Caco-2 (cell line): ENCODE results near the gene TOR2A. TPM values are rescaled to one million over a fixed set of nuclear protein-coding genes. Genes with fewer than 3 reads are reported as not detected.

Experiments used
- BruUV-seq: library from RNA; stranded (reverse); fragments of 400-500 nt; replicated peaks from 2 replicates; lab custom pipeline; 2021; lab: Mats Ljungman, UMichigan
- CTCF ChIA-PET: fragments of 300-600 bp; sonication (Branson Sonifier 250); formaldehyde crosslinking; loops from one replicate; lab custom pipeline; 2022; ENCODE audit warnings: antibody characterized with exemption; lab: Charles Lee
- POLR2A ChIA-PET: fragments of 300-600 bp; sonication (Branson Sonifier 250); formaldehyde crosslinking; loops from one replicate; lab custom pipeline; 2022; ENCODE audit warnings: antibody characterized with exemption; lab: Charles Lee
- DNase-seq, 2 experiments: peaks; one replicate each; pipeline versions ENCODE4 v3.0.0 to v3.0.0-alpha.2; 2020 to 2022
- H3K27me3 ChIP-seq: replicated peaks from 2 replicates; pipeline ENCODE4 v1.6.0; 2011; ENCODE audit warnings: low read length; ENCODE audit not compliant: control insufficient read depth, insufficient read depth
- H3K36me3 ChIP-seq: 2 replicates; pipeline ENCODE4 v1.5.1; 2011; ENCODE audit warnings: low read length; ENCODE audit not compliant: control insufficient read depth, insufficient read depth
- H3K4me1 ChIP-seq: fragments of 250-450 bp; sonication (Bioruptor Pico); 2 replicates; pipeline ENCODE4 v1.5.1; 2020; ENCODE audit warnings: mild to moderate bottlenecking
- H3K4me3 ChIP-seq: 2 replicates; pipeline ENCODE4 v1.5.1; 2011; ENCODE audit warnings: low read depth, mild to moderate bottlenecking, control low read depth, low read length
- H3K9me3 ChIP-seq: fragments of 250-450 bp; sonication (Bioruptor Pico); 2 replicates; pipeline ENCODE4 v1.5.1; 2020; ENCODE audit warnings: mild to moderate bottlenecking, moderate library complexity
- H3K27ac Mint-ChIP-seq: one replicate; pipeline ENCODE4 v1.8.0; 2022; ENCODE audit warnings: mixed read lengths; ENCODE audit not compliant: unreplicated experiment
- H3K27me3 Mint-ChIP-seq: one replicate; pipeline ENCODE4 v1.8.0; 2022; ENCODE audit warnings: mixed read lengths; ENCODE audit not compliant: insufficient read depth, unreplicated experiment
- H3K36me3 Mint-ChIP-seq: one replicate; pipeline ENCODE4 v1.8.0; 2022; ENCODE audit warnings: mild to moderate bottlenecking, mixed read lengths; ENCODE audit not compliant: insufficient read depth, unreplicated experiment
- H3K4me1 Mint-ChIP-seq: one replicate; pipeline ENCODE4 v1.8.0; 2022; ENCODE audit warnings: low read depth, mixed read lengths; ENCODE audit not compliant: unreplicated experiment
- H3K4me3 Mint-ChIP-seq: one replicate; pipeline ENCODE4 v1.8.0; 2022; ENCODE audit warnings: mild to moderate bottlenecking, moderate library complexity, mixed read lengths; ENCODE audit not compliant: unreplicated experiment
- H3K9me3 Mint-ChIP-seq: one replicate; pipeline ENCODE4 v1.8.0; 2022; ENCODE audit warnings: mixed read lengths; ENCODE audit not compliant: unreplicated experiment
- CTCF ChIP-seq, 2 experiments: fragments of 200-600 bp in 1 of 2; IDR thresholded peaks; 1 replicate in 1 of 2; 2 replicates in 1 of 2; pipeline versions ENCODE4 v1.5.1 to v1.8.0; 2011 to 2022; ENCODE audit warnings: antibody characterized with exemption in 1 of 2, control low read depth in 1 of 2, inconsistent platforms in 1 of 2, low read depth in 1 of 2, low read length in 1 of 2, mild to moderate bottlenecking in 1 of 2, moderate library complexity in 1 of 2; ENCODE audit not compliant: insufficient read depth in 1 of 2, severe bottlenecking in 1 of 2, unreplicated experiment in 1 of 2
- intact Hi-C: fragments of 100-400 bp; cut with micrococcal nuclease; formaldehyde crosslinking; loops from one replicate; pipeline ENCODE4 v1.10.0; 2022; ENCODE audit not compliant: unreplicated experiment
- total RNA-seq: library from RNA; stranded (reverse); gene quantifications from 2 replicates; pipeline ENCODE4 v1.2.3, GENCODE V29; 2022

TOR2A gene
- total RNA-seq, 1 experiment from 2014 or later = 12.9 TPM

DNA sequence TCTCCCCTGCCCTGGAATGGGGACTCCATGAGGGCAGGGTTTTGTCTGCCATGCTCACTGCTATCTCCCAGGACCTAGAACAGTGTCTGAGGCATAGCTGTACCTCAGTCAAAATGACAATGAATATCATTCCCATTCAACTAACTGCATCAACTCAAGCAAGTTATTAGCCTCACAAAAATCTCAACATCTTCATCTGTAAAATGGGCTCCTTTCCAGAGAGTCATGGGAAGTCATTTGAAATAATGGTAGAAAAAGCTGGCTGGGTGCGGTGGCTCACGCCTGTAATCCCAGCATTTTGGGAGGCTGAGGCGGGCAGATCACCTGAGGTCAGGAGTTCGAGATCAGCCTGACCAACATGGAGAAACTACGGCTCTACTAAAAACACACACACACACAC, 34.0 kb upstream of the TOR2A start:
- H3K9me3 Mint-ChIP-seq = no peaks in the 10 kb centered on the region
- Histone ChIP-seq H3K36me3 (no peaks in the 10 kb centered on the region), H3K4me3 (no peak overlapping the region), H3K9me3 (no peaks in the 10 kb centered on the region), H3K27me3 (no peaks in the 10 kb centered on the region), H3K4me1 (no peaks in the 10 kb centered on the region)
- no peak for TF ChIP-seq CTCF (IDR thresholded peaks at IDR 0.05; ENCODE audit: insufficient read depth in 1 of 2, low read depth in 1 of 2, low read length in 1 of 2, severe bottlenecking in 1 of 2, unreplicated experiment in 1 of 2)
- intact Hi-C loops = no loop called here
- H3K27ac Mint-ChIP-seq = no peak overlapping the region
- no peaks in the 10 kb centered on the region for H3K4me1 Mint-ChIP-seq
- CTCF ChIA-PET = interaction anchor here (3.1 kb wide), 1 partner anchor 34 kb away, joined by 32 read pairs; the partner anchor contains the start of gene TOR2A
- no peak overlapping the region for H3K4me3 Mint-ChIP-seq
- peaks cover 3% of the 10 kb centered on the region for H3K27me3 Mint-ChIP-seq
- no peaks in the 10 kb centered on the region for H3K36me3 Mint-ChIP-seq
- POLR2A ChIA-PET = no interaction called here
- no peak for DNase-seq
- no TSS peak for BruUV-seq

DNA sequence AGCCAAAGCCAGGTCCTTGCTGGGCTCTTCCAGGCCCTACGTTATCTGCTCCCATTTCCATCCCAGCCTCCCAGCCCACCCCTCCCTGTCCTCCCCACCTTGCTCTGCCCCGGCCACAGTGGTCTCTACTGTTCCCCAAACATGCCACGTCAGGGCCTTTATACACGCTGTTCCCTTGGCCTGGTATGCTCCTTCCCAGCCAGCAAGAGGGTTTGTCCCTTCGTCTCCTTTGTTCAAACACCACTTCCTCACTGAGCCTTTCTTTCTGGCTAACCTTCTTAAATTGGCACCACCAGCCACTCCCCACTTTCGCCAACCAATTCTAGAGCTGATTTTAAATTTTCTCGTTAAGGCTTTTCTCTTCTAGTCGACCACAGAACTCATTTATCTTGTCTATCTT, 33.6 kb upstream of the TOR2A start:
- Histone ChIP-seq H3K9me3 (no peaks in the 10 kb centered on the region), H3K27me3 (no peaks in the 10 kb centered on the region), H3K36me3 (no peaks in the 10 kb centered on the region), H3K4me1 (no peaks in the 10 kb centered on the region), H3K4me3 (no peak overlapping the region)
- no peak for TF ChIP-seq CTCF (IDR thresholded peaks at IDR 0.05; ENCODE audit: insufficient read depth in 1 of 2, low read depth in 1 of 2, low read length in 1 of 2, severe bottlenecking in 1 of 2, unreplicated experiment in 1 of 2)
- ChIA-PET POLR2A (no interaction called here), CTCF (interaction anchor here (3.1 kb wide), 1 partner anchor 34 kb away, joined by 32 read pairs; the partner anchor contains the start of gene TOR2A)
- Mint-ChIP-seq H3K36me3 (no peaks in the 10 kb centered on the region), H3K4me3 (no peak overlapping the region), H3K9me3 (no peaks in the 10 kb centered on the region), H3K27me3 (no peaks in the 10 kb centered on the region), H3K4me1 (no peaks in the 10 kb centered on the region), H3K27ac (no peak overlapping the region)
- no peak for DNase-seq
- no TSS peak for BruUV-seq
- intact Hi-C loops = no loop called here

- Mint-ChIP-seq H3K27ac (no peak overlapping the region), H3K27me3 (peaks cover 4% of the 10 kb centered on the region), H3K36me3 (no peaks in the 10 kb centered on the region), H3K4me1 (no peaks in the 10 kb centered on the region), H3K9me3 (no peaks in the 10 kb centered on the region), H3K4me3 (no peak overlapping the region)
- intact Hi-C loops = no loop called here
- ChIA-PET CTCF (no interaction called here), POLR2A (no interaction called here)
- no peak for TF ChIP-seq CTCF (IDR thresholded peaks at IDR 0.05; ENCODE audit: insufficient read depth in 1 of 2, low read depth in 1 of 2, low read length in 1 of 2, severe bottlenecking in 1 of 2, unreplicated experiment in 1 of 2)
- no peak for DNase-seq
- Histone ChIP-seq H3K9me3 (no peaks in the 10 kb centered on the region), H3K27me3 (no peaks in the 10 kb centered on the region), H3K36me3 (no peaks in the 10 kb centered on the region), H3K4me1 (no peaks in the 10 kb centered on the region), H3K4me3 (no peak overlapping the region)
- no TSS peak for BruUV-seq
These were observed 32.8 kb upstream of the TOR2A start for GRCh38 chr9:127767909-127768331.
